Stimulated activated CD4-positive, alpha-beta T cell treated with anti-CD3 and anti-CD28 coated beads, Interleukin-15, amount 100 ng/mL, for 24 hours (primary cell): ENCODE results near the gene IRF9.
A peak's percentile ranks its signal among the peaks of the same experiment; 100 is the strongest.

Experiments used
- DNase-seq: peaks from one replicate; pipeline ENCODE4 v3.0.0-alpha.2; 2020

The IRF9 gene

GRCh38 chr14:24160850-24161804 lies at the start of gene IRF9:
Gene IRF9, plus strand, starts transcription at chr14:24161265. Its CDS starts 880 bp downstream, at chr14:24162145.
- peak; percentile 96 for DNase-seq

DNA sequence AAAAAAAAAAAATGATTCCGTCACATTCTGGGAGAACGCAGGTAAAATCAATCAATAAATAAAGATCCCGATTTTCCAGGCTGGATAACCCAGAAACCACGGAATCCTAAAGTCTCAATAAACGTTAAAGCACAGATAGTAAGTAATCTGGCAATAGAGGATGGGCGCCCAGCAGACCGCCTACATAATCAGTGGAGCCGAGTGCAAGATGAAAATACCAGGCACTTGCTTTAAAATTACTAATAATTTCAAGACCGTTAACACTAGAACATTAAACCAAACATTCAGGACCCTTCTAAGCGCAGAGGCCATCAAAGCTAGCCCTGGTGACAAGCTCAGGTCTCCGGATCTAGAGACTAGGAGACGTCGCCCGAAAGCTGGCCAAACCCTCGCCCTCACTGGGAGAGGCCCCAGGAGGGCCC lies 47.7 kb upstream of the IRF9 start:
- DNase-seq, result no peak

DNA sequence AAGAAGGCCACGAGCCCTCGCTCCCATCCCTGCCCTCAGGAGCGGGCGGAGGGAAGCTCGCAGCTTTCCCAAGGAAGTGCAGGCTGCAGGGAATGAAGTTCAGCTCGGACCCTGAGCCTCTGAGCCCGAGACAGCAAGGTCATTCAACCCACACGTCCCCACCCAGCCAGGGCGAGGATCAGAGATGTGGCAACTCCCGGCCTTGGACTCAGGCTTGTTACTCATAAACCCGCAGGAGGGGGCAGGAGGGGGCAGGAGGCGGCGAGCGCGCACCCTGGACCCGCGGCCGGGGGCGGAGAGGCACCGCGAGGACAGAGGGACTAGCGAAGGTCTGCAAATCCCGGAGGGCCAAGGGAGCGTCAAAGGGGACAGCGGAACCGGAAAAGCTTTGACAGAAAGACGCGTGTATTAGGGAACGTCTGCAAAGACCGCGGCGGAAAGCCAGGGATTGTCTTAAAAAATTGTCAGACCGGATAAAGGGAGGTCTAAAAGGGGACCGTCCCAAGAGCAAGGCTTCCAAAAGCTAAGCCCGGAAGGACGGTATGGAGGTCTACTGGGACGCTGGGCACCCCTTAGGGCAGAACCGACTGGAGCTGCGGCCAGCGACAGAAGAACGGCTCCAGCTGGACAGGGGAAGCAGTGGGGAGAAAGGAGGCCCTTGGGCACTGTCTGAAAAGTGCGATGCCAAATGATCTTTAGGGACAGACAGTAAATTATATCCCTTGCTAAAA lies 47.1 kb upstream of the IRF9 start:
- DNase-seq, result peak; percentile 86

- DNase-seq, result peak; percentile 99
These were observed 46.3 kb upstream of the IRF9 start, which contains the start of the genes DCAF11 and NRL for GRCh38 chr14:24114532-24115421. Gene DCAF11, plus strand, starts transcription at chr14:24114777. Its CDS starts 818 bp downstream, at chr14:24115595. Gene NRL, minus strand, starts transcription at chr14:24114949. Its CDS starts 32,101 bp downstream, at chr14:24082848.

- no peak for DNase-seq
These were observed 45.5 kb upstream of the IRF9 start for GRCh38 chr14:24115422-24116127.

DNA sequence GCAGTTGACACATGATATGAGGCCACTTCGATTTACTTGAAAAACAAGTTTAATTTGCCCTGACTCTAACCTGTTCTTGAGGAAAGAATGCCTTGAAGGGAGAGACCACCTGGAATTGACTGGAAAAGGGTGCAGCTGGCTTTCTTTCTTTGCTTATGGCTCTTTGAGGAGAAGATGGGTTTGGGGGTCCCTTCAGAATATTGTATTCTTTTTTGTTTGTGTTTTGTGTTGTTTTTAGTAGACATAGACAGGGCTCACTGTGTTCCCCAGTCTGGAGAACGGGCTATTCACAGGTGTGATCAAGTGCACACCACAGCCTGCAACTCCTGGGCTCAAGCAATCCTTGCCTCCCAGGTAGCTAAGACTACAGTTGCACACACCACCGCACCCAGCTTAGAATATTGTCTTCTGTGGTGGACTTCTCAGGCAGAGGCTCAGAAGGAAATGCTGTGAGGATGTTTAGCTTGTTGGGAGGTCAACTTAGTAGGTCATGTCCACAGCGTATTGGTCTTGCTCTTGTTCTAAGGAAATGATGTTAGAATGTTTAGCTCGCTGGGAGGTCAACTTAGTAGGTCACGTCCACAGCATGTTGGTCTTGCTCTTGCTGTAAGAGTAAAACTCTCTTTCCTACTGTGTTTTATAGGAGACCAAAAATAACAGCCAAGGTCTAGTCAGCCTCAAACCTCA lies 44.8 kb upstream of the IRF9 start:
- DNase-seq, result no peak

GRCh38 chr14:24117179-24117578 lies 43.9 kb upstream of the IRF9 start:
- no peak for DNase-seq

DNA sequence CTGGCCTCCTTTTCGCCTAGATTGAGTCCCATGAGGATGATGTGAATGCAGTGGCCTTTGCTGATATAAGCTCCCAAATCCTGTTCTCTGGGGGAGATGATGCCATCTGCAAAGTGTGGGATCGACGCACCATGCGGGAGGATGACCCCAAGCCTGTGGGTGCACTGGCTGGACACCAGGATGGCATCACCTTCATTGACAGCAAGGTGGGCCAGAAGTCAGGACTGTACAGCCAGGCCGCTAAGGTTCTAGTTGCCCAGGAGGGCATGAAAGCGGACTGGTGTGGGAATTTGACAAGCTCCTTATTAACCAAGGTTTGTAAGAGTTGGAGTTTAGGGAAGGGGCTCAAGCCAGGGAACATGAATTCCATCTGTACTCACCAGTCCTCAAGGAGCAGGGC lies 41.4 kb upstream of the IRF9 start:
- DNase-seq, result no peak

DNA sequence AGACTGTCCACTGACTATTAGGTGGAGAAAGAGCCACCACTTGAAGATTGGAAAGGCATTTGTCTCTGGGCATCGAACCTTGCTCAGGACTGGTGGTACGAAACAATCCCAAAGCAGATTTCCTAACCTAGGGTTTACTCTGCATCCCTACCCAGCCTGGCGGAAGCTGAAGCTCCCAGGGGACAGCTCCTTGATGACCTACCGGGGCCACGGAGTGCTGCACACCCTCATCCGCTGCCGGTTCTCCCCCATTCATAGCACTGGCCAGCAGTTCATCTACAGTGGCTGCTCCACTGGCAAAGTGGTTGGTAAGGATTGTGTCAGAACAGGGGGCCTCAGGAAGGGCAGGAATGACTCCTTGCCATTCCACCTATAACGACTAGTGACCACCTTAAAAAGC lies 39.9 kb upstream of the IRF9 start:
- no peak for DNase-seq

GRCh38 chr14:24122416-24122815 lies 38.6 kb upstream of the IRF9 start:
- no peak for DNase-seq

DNA sequence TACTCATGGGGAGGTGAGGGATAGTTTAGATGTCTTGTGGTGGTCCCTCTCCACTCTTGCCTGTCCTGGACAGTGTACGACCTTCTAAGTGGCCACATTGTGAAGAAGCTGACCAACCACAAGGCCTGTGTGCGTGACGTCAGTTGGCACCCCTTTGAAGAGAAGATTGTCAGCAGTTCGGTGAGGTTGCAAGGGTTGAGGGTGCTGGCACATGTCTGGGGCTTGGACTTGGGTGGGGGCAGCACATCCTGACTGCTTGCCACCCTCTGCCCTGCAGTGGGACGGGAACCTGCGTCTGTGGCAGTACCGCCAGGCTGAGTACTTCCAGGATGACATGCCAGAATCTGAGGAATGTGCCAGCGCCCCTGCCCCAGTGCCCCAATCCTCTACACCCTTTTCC lies 38.2 kb upstream of the IRF9 start:
- no peak for DNase-seq

- no peak for DNase-seq
These were observed 37.3 kb upstream of the IRF9 start for GRCh38 chr14:24123424-24124417.

GRCh38 chr14:24126939-24127338 lies 34.1 kb upstream of the IRF9 start:
- no peak for DNase-seq

GRCh38 chr14:24127673-24128072 lies 33.4 kb upstream of the IRF9 start:
- no peak for DNase-seq

GRCh38 chr14:24129410-24129998 lies 31.6 kb upstream of the IRF9 start:
- no peak for DNase-seq

DNA sequence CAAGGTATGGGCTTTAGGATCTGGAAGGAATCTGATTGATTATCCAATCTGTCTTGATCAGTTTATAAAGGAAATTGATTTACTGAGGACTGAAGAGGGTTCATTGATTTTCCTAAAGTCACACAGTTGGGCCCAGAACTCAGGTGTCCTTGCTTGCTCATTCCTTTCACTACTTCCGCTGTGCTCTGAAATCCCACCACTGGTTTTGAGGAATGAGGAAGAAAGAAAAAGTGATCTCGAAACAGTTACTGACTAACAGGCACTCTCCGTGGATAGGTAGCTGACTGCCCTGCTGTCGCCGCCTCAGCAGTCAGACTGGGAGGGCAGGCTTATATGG lies 30.7 kb upstream of the IRF9 start, which contains the start of gene FITM1:
Gene FITM1, plus strand, starts transcription at position 280 of the 337 bp plus-strand sequence. CDS start 905 bp downstream, outside the sequence.
- DNase-seq, result no peak

- DNase-seq, result no peak
These were observed 30.1 kb upstream of the IRF9 start for GRCh38 chr14:24130717-24131548.

- DNase-seq, result no peak
These were observed 29.5 kb upstream of the IRF9 start for GRCh38 chr14:24131549-24131966.
